ENCODE measurements around the gene WTIP.

The WTIP gene

DNA sequence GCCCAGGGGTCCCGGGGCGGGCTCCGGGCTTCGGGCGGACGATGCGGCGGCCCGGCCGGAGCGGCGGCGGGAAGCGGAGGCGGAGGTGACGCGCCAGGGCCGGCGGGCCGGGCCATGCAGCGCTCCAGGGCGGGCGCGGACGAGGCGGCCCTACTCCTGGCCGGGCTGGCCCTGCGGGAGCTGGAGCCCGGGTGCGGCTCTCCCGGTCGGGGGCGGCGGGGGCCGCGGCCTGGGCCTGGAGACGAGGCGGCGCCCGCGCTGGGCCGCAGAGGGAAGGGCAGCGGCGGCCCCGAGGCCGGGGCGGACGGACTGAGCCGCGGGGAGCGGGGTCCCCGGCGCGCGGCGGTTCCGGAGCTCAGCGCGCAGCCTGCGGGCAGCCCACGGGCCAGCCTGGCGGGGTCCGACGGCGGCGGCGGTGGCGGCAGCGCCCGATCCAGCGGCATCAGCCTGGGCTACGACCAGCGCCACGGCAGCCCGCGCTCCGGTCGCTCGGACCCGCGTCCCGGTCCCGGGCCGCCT, 362 bp downstream of the WTIP start:
- Histone ChIP-seq H3K9ac (ENCODE audit: low read length) (no peak overlapping the region), H3K36me3 (ENCODE audit: low read length) (no peaks in the 10 kb centered on the region), H3K9me2 (replicated peaks; ENCODE audit: insufficient read depth, low read length) (no peaks in the 10 kb centered on the region), H2AFZ (ENCODE audit: low read depth, low read length, severe bottlenecking) (no peak overlapping the region), H3K9me3 (ENCODE audit: insufficient read depth, low read length) (no peaks in the 10 kb centered on the region), H3K4me2 (ENCODE audit: low read depth, low read length, poor library complexity, severe bottlenecking) (no peak overlapping the region), H3K27ac (ENCODE audit: low read depth, low read length) (no peak overlapping the region), H3K79me2 (ENCODE audit: insufficient read depth, low read length) (no peaks in the 10 kb centered on the region), H4K20me1 (ENCODE audit: low read depth, low read length) (no peaks in the 10 kb centered on the region), H3K27me3 (ENCODE audit: low read length) (no peaks in the 10 kb centered on the region), H3K4me3 (ENCODE audit: insufficient read depth, low read length, poor library complexity, severe bottlenecking) (no peak overlapping the region), H3F3A (ENCODE audit: insufficient read depth) (no peaks in the 10 kb centered on the region)
- TF ChIP-seq, protein P1, sequence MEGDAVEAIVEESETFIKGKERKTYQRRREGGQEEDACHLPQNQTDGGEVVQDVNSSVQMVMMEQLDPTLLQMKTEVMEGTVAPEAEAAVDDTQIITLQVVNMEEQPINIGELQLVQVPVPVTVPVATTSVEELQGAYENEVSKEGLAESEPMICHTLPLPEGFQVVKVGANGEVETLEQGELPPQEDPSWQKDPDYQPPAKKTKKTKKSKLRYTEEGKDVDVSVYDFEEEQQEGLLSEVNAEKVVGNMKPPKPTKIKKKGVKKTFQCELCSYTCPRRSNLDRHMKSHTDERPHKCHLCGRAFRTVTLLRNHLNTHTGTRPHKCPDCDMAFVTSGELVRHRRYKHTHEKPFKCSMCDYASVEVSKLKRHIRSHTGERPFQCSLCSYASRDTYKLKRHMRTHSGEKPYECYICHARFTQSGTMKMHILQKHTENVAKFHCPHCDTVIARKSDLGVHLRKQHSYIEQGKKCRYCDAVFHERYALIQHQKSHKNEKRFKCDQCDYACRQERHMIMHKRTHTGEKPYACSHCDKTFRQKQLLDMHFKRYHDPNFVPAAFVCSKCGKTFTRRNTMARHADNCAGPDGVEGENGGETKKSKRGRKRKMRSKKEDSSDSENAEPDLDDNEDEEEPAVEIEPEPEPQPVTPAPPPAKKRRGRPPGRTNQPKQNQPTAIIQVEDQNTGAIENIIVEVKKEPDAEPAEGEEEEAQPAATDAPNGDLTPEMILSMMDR (IDR thresholded peaks at IDR 0.05; ENCODE audit: insufficient read depth, low read length, poor library complexity, severe bottlenecking), result no peak
- TF ChIP-seq EZH2phosphoT487 (conservative IDR thresholded peaks at IDR 0.05; ENCODE audit: low read length), result no peak

- no peaks in the 10 kb centered on the region for H3K9me3 ChIP-seq (ENCODE audit: insufficient read depth, low read length)
- no peaks in the 10 kb centered on the region for H4K20me1 ChIP-seq (ENCODE audit: low read depth, low read length)
- no peak overlapping the region for H3K4me3 ChIP-seq (ENCODE audit: insufficient read depth, low read length, poor library complexity, severe bottlenecking)
- no peak overlapping the region for H3K27ac ChIP-seq (ENCODE audit: low read depth, low read length)
- no peaks in the 10 kb centered on the region for H3K79me2 ChIP-seq (ENCODE audit: insufficient read depth, low read length)
- no peak overlapping the region for H3K9ac ChIP-seq (ENCODE audit: low read length)
- H2AFZ ChIP-seq (ENCODE audit: low read depth, low read length, severe bottlenecking), result no peak overlapping the region
- no peaks in the 10 kb centered on the region for H3K9me2 ChIP-seq (replicated peaks; ENCODE audit: insufficient read depth, low read length)
- no peaks in the 10 kb centered on the region for H3K27me3 ChIP-seq (ENCODE audit: low read length)
- H3F3A ChIP-seq (ENCODE audit: insufficient read depth), result no peaks in the 10 kb centered on the region
- TF ChIP-seq, protein P1 (IDR thresholded peaks at IDR 0.05; ENCODE audit: insufficient read depth, low read length, poor library complexity, severe bottlenecking), result no peak
- no peak for TF ChIP-seq EZH2phosphoT487 (conservative IDR thresholded peaks at IDR 0.05; ENCODE audit: low read length)
- no peak overlapping the region for H3K4me2 ChIP-seq (ENCODE audit: low read depth, low read length, poor library complexity, severe bottlenecking)
- H3K36me3 ChIP-seq (ENCODE audit: low read length), result no peaks in the 10 kb centered on the region
Observed at GRCh38 chr19:34482380-34483250, 1.1 kb downstream of the WTIP start.

DNA sequence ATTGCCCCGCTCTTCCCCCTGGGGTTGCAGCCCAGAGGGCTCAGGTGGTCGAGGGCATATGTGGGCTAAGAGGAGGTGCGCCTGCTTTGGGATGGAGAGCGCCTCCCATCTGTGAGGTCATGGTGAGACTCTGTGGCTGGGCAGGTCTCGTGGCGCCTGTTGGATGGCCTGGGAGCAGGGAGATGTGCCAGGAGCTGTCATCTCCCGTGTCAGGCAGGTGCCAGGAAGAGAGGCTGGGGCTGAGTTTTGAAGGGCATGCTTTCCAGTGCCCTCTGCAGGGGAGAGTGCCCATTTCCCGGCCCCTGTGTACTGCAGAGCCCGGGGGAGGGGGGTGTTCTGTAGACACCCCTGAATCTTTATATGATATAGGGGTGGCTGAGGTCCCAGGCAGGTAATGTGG, 2.8 kb downstream of the WTIP start:
- no peaks in the 10 kb centered on the region for H3K27me3 ChIP-seq (ENCODE audit: low read length)
- TF ChIP-seq, protein P1 (IDR thresholded peaks at IDR 0.05; ENCODE audit: insufficient read depth, low read length, poor library complexity, severe bottlenecking), result no peak
- TF ChIP-seq EZH2phosphoT487 (conservative IDR thresholded peaks at IDR 0.05; ENCODE audit: low read length), result no peak
- H3K9me3 ChIP-seq (ENCODE audit: insufficient read depth, low read length), result no peaks in the 10 kb centered on the region
- H3K4me3 ChIP-seq (ENCODE audit: insufficient read depth, low read length, poor library complexity, severe bottlenecking), result no peak overlapping the region
- no peak overlapping the region for H3K4me2 ChIP-seq (ENCODE audit: low read depth, low read length, poor library complexity, severe bottlenecking)
- H3K27ac ChIP-seq (ENCODE audit: low read depth, low read length), result no peak overlapping the region
- no peaks in the 10 kb centered on the region for H3F3A ChIP-seq (ENCODE audit: insufficient read depth)
- no peaks in the 10 kb centered on the region for H3K9me2 ChIP-seq (replicated peaks; ENCODE audit: insufficient read depth, low read length)
- no peak overlapping the region for H3K9ac ChIP-seq (ENCODE audit: low read length)
- H2AFZ ChIP-seq (ENCODE audit: low read depth, low read length, severe bottlenecking), result no peak overlapping the region
- no peaks in the 10 kb centered on the region for H4K20me1 ChIP-seq (ENCODE audit: low read depth, low read length)
- H3K79me2 ChIP-seq (ENCODE audit: insufficient read depth, low read length), result no peaks in the 10 kb centered on the region
- H3K36me3 ChIP-seq (ENCODE audit: low read length), result no peaks in the 10 kb centered on the region

Measured in SU-DHL-6 (cell line).